Measurements from ENCODE around the gene RAD18.

RAD18 gene

DNA sequence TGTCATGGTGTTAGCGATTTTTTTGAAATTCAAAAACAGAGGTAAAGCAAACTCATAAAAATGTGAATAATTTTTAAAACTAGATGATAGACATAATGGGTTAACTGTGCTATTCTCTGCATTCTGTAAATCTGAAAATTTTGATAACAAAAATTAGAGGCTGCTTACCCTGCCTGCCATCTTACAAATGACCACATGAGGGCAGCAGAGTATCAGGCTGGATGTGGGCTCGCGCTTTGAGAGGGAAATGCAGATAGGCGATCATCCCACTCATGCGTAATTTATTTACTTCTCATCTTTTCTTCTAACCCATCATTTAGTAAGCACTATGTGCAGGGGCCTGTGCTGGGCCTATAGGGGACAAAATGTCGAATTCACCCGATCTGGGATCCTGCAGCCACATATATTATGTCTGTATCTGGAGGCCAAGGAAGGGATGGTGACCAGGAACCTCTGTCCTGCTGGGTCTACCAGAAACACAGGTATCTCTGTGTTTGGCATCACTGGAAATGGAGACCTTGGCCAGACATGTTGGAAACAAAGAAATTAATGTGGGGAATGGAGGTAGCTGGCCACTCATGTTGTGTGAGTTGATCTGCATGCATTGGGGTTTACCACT, 7.8 kb upstream of the RAD18 start:
- no peak overlapping the region for H3K14ac ChIP-seq (ENCODE audit: low read length in 2 of 2)
- H3K4ac ChIP-seq (ENCODE audit: low read depth in 1 of 2, low read length in 2 of 2), result no peak overlapping the region
- H3K79me1 ChIP-seq (replicated peaks; ENCODE audit: low read length, poor library complexity, severe bottlenecking), result no peaks in the 10 kb centered on the region
- H3K36me3 ChIP-seq (ENCODE audit: control insufficient read depth in 1 of 2, insufficient read depth in 2 of 2, low read depth in 1 of 2, low read length in 2 of 2), result no peaks in the 10 kb centered on the region
- no peak overlapping the region for H3K18ac ChIP-seq (ENCODE audit: low read depth in 1 of 2, low read length in 2 of 2)
- H2AFZ ChIP-seq (ENCODE audit: low read depth, low read length), result no peak overlapping the region
- no peak overlapping the region for H2BK5ac ChIP-seq (ENCODE audit: low read depth, low read length, poor library complexity, severe bottlenecking)
- H3K9ac ChIP-seq (ENCODE audit: low read length), result no peak overlapping the region
- WGBS, result 7% methylated on average over 6 of the region's 7 CpGs
- H4K91ac ChIP-seq (ENCODE audit: low read length), result no peak overlapping the region
- no peak overlapping the region for H3K4me2 ChIP-seq (ENCODE audit: low read length, poor library complexity, severe bottlenecking)
- no peak overlapping the region for H2AK5ac ChIP-seq (ENCODE audit: low read length, severe bottlenecking)
- no peak overlapping the region for H3K23ac ChIP-seq (ENCODE audit: low read length in 2 of 2)
- DNase-seq, result peak; percentile 64
- no peak overlapping the region for H4K8ac ChIP-seq (ENCODE audit: low read length)
- no peak overlapping the region for H2BK15ac ChIP-seq (ENCODE audit: low read depth, poor library complexity, severe bottlenecking)
- H3K4me1 ChIP-seq (ENCODE audit: control insufficient read depth, insufficient read depth, low read depth, low read length), result peaks cover 4% of the 10 kb centered on the region
- no peak overlapping the region for H2BK12ac ChIP-seq (ENCODE audit: low read length in 2 of 2)
- H2BK120ac ChIP-seq (ENCODE audit: low read depth, low read length), result no peak overlapping the region
- no peaks in the 10 kb centered on the region for H3K9me3 ChIP-seq (ENCODE audit: control insufficient read depth, low read length)
- H3K4me3 ChIP-seq (ENCODE audit: insufficient read depth in 1 of 2, low read depth in 1 of 2, low read length in 2 of 2), result no peak overlapping the region
- peaks cover 14 to 16% of the 10 kb centered on the region in 2 experiments for H3K27me3 ChIP-seq (ENCODE audit: control insufficient read depth in 1 of 2, insufficient read depth in 1 of 2, low read length in 2 of 2)
- H3K27ac ChIP-seq (ENCODE audit: low read length, poor library complexity, severe bottlenecking), result no peak overlapping the region

DNA sequence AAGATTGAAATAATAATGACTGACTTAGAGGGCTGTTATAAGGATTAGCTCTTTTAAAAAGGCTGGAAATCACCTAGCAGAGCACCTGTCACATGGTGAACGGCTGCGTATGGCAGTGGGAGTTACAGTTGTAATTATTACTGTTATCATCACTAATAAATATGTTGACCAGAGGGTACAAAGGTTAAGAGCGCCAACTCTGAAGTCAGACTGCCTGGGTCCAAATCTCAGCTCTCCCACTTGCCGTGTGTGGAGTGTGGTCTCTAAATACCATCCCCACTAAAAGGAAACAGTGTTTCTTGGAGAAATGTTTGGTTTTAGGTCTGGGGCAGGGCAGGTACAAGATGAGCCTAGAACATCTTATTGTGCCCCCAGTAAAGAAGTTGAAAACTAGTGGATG, 6.0 kb upstream of the RAD18 start:
- no peak overlapping the region for H2AK5ac ChIP-seq (ENCODE audit: low read length, severe bottlenecking)
- peaks cover 14 to 16% of the 10 kb centered on the region in 2 experiments for H3K27me3 ChIP-seq (ENCODE audit: control insufficient read depth in 1 of 2, insufficient read depth in 1 of 2, low read length in 2 of 2)
- no peaks in the 10 kb centered on the region for H3K79me1 ChIP-seq (replicated peaks; ENCODE audit: low read length, poor library complexity, severe bottlenecking)
- WGBS, result 93% methylated on average over 2 of the region's 4 CpGs
- no peak overlapping the region for H2BK5ac ChIP-seq (ENCODE audit: low read depth, low read length, poor library complexity, severe bottlenecking)
- H3K9me3 ChIP-seq (ENCODE audit: control insufficient read depth, low read length), result no peaks in the 10 kb centered on the region
- no peak overlapping the region for H3K4me3 ChIP-seq (ENCODE audit: insufficient read depth in 1 of 2, low read depth in 1 of 2, low read length in 2 of 2)
- H2AFZ ChIP-seq (ENCODE audit: low read depth, low read length), result no peak overlapping the region
- H3K4me2 ChIP-seq (ENCODE audit: low read length, poor library complexity, severe bottlenecking), result no peak overlapping the region
- no peak overlapping the region for H2BK120ac ChIP-seq (ENCODE audit: low read depth, low read length)
- H3K18ac ChIP-seq (ENCODE audit: low read depth in 1 of 2, low read length in 2 of 2), result no peak overlapping the region
- H3K27ac ChIP-seq (ENCODE audit: low read length, poor library complexity, severe bottlenecking), result no peak overlapping the region
- H4K8ac ChIP-seq (ENCODE audit: low read length), result no peak overlapping the region
- no peak overlapping the region for H4K91ac ChIP-seq (ENCODE audit: low read length)
- H2BK15ac ChIP-seq (ENCODE audit: low read depth, poor library complexity, severe bottlenecking), result no peak overlapping the region
- no peak overlapping the region for H3K23ac ChIP-seq (ENCODE audit: low read length in 2 of 2)
- no peak overlapping the region for H3K9ac ChIP-seq (ENCODE audit: low read length)
- DNase-seq, result no peak
- no peak overlapping the region for H3K4ac ChIP-seq (ENCODE audit: low read depth in 1 of 2, low read length in 2 of 2)
- no peaks in the 10 kb centered on the region for H3K4me1 ChIP-seq (ENCODE audit: control insufficient read depth, insufficient read depth, low read depth, low read length)
- no peaks in the 10 kb centered on the region for H3K36me3 ChIP-seq (ENCODE audit: control insufficient read depth in 1 of 2, insufficient read depth in 2 of 2, low read depth in 1 of 2, low read length in 2 of 2)
- H2BK12ac ChIP-seq (ENCODE audit: low read length in 2 of 2), result no peak overlapping the region
- H3K14ac ChIP-seq (ENCODE audit: low read length in 2 of 2), result no peak overlapping the region

DNA sequence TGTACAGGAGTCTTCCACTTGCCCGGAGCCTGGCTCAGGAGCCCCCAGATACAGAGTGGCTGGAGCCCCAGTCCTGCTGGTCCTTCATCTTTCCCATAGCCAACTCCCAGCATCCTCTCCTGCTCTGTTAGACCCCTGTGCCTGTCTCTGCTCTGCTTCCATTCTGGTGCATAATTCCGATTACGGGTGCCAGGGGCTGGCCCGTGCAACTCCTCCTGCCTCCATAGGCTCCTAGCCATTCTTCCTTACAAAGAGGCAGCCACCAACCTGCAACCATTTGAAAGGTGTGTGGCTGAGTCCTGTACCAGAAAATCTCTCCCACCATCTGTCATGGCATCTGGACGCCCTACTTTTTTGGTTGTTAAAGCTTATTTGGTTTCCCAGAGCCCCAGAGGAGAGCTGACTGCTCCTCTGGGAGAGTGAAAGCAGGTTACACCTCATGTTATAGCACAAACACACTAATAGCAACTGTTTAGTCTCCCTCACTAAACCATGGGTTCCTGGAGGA, 5.2 kb upstream of the RAD18 start:
- no peak overlapping the region for H4K91ac ChIP-seq (ENCODE audit: low read length)
- no peak overlapping the region for H2BK12ac ChIP-seq (ENCODE audit: low read length in 2 of 2)
- no peaks in the 10 kb centered on the region for H3K36me3 ChIP-seq (ENCODE audit: control insufficient read depth in 1 of 2, insufficient read depth in 2 of 2, low read depth in 1 of 2, low read length in 2 of 2)
- no peak for DNase-seq
- H3K4ac ChIP-seq (ENCODE audit: low read depth in 1 of 2, low read length in 2 of 2), result no peak overlapping the region
- peaks cover 14 to 16% of the 10 kb centered on the region in 2 experiments for H3K27me3 ChIP-seq (ENCODE audit: control insufficient read depth in 1 of 2, insufficient read depth in 1 of 2, low read length in 2 of 2)
- no peak overlapping the region for H2AK5ac ChIP-seq (ENCODE audit: low read length, severe bottlenecking)
- H3K79me1 ChIP-seq (replicated peaks; ENCODE audit: low read length, poor library complexity, severe bottlenecking), result no peaks in the 10 kb centered on the region
- no peak overlapping the region for H2BK5ac ChIP-seq (ENCODE audit: low read depth, low read length, poor library complexity, severe bottlenecking)
- no peak overlapping the region for H3K27ac ChIP-seq (ENCODE audit: low read length, poor library complexity, severe bottlenecking)
- no peak overlapping the region for H3K4me2 ChIP-seq (ENCODE audit: low read length, poor library complexity, severe bottlenecking)
- H3K14ac ChIP-seq (ENCODE audit: low read length in 2 of 2), result no peak overlapping the region
- no peak overlapping the region for H3K23ac ChIP-seq (ENCODE audit: low read length in 2 of 2)
- H3K4me1 ChIP-seq (ENCODE audit: control insufficient read depth, insufficient read depth, low read depth, low read length), result no peaks in the 10 kb centered on the region
- no peaks in the 10 kb centered on the region for H3K9me3 ChIP-seq (ENCODE audit: control insufficient read depth, low read length)
- no peak overlapping the region for H4K8ac ChIP-seq (ENCODE audit: low read length)
- no peak overlapping the region for H2AFZ ChIP-seq (ENCODE audit: low read depth, low read length)
- no peak overlapping the region for H3K18ac ChIP-seq (ENCODE audit: low read depth in 1 of 2, low read length in 2 of 2)
- no peak overlapping the region for H2BK15ac ChIP-seq (ENCODE audit: low read depth, poor library complexity, severe bottlenecking)
- H2BK120ac ChIP-seq (ENCODE audit: low read depth, low read length), result no peak overlapping the region
- no peak overlapping the region for H3K9ac ChIP-seq (ENCODE audit: low read length)
- 96% methylated on average over 5 of the region's 5 CpGs for WGBS
- H3K4me3 ChIP-seq (ENCODE audit: insufficient read depth in 1 of 2, low read depth in 1 of 2, low read length in 2 of 2), result no peak overlapping the region

DNA sequence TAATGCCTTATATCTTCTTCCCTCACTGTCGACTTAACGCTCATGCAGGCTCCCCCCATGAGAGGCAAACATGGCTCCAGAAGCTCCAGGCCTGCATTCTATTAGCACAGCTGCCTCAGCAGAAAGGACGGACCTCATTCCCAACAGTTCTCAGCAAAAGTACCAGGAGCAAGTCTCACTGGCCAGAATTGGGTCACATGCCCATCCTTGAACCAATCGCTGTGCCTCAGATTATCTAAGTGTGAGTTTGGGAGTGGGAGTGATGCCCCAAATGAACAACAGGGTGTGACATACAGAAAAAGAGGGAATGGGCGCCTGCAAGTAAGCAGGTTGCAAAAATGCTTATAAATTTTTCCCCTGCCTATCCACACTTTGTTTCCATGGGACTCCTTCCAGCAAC, 4.3 kb upstream of the RAD18 start:
- Histone ChIP-seq H3K4me1 (ENCODE audit: control insufficient read depth, insufficient read depth, low read depth, low read length) (no peaks in the 10 kb centered on the region), H2BK120ac (ENCODE audit: low read depth, low read length) (no peak overlapping the region), H3K36me3 (ENCODE audit: control insufficient read depth in 1 of 2, insufficient read depth in 2 of 2, low read depth in 1 of 2, low read length in 2 of 2) (no peaks in the 10 kb centered on the region), H2BK12ac (ENCODE audit: low read length in 2 of 2) (no peak overlapping the region), H4K8ac (ENCODE audit: low read length) (no peak overlapping the region), H3K27me3 (ENCODE audit: control insufficient read depth in 1 of 2, insufficient read depth in 1 of 2, low read length in 2 of 2) (peaks cover 14 to 16% of the 10 kb centered on the region in 2 experiments), H3K27ac (ENCODE audit: low read length, poor library complexity, severe bottlenecking) (no peak overlapping the region), H3K14ac (ENCODE audit: low read length in 2 of 2) (no peak overlapping the region), H3K4ac (ENCODE audit: low read depth in 1 of 2, low read length in 2 of 2) (no peak overlapping the region), H3K18ac (ENCODE audit: low read depth in 1 of 2, low read length in 2 of 2) (no peak overlapping the region), H3K4me3 (ENCODE audit: insufficient read depth in 1 of 2, low read depth in 1 of 2, low read length in 2 of 2) (no peak overlapping the region), H3K9ac (ENCODE audit: low read length) (no peak overlapping the region), H4K91ac (ENCODE audit: low read length) (no peak overlapping the region), H2AFZ (ENCODE audit: low read depth, low read length) (no peak overlapping the region), H3K23ac (ENCODE audit: low read length in 2 of 2) (no peak overlapping the region), H2BK15ac (ENCODE audit: low read depth, poor library complexity, severe bottlenecking) (no peak overlapping the region), H3K9me3 (ENCODE audit: control insufficient read depth, low read length) (no peaks in the 10 kb centered on the region), H3K4me2 (ENCODE audit: low read length, poor library complexity, severe bottlenecking) (no peak overlapping the region), H3K79me1 (replicated peaks; ENCODE audit: low read length, poor library complexity, severe bottlenecking) (peaks cover 2% of the 10 kb centered on the region), H2BK5ac (ENCODE audit: low read depth, low read length, poor library complexity, severe bottlenecking) (no peak overlapping the region), H2AK5ac (ENCODE audit: low read length, severe bottlenecking) (no peak overlapping the region)
- no peak for DNase-seq
- 96% methylated on average over 4 of the region's 5 CpGs for WGBS

Data from mesenchymal stem cell (in vitro differentiated cells and primary cell).